Upper lobe of left lung (tissue), 6 donors: ENCODE data around the gene CBLIF. TPM values are rescaled to one million over a fixed set of nuclear protein-coding genes. Genes with fewer than 3 reads are reported as not detected.

Experiments used
- ATAC-seq, 2 donors: fragments of 200-7000 bp; cut with Tn5 transposase; one replicate each; pipeline ENCODE4 v1.9.1; 2022; ENCODE audit warnings: mild to moderate bottlenecking in 2 of 2, moderate library complexity in 2 of 2; ENCODE audit not compliant: low FRiP score in 2 of 2
- DNase-seq, 2 donors: peaks; one replicate each; pipeline ENCODE4 v3.0.0-alpha.2; 2019 to 2020
- H3K27ac ChIP-seq, 4 donors: fragments of 200-600 bp; sonication (generic); one replicate each; pipeline ENCODE4 v1.5.1; 2016 to 2019
- H3K27me3 ChIP-seq, 4 donors: fragments of 200-600 bp; sonication (generic); one replicate each; pipeline ENCODE4 v1.5.1; 2017 to 2019
- H3K36me3 ChIP-seq, 4 donors: fragments of 200-600 bp; sonication (generic); one replicate each; pipeline ENCODE4 v1.5.1; 2016 to 2019
- H3K4me1 ChIP-seq, 4 donors: fragments of 200-600 bp; sonication (generic); one replicate each; pipeline ENCODE4 v1.5.1; 2018 to 2019
- H3K4me3 ChIP-seq, 4 donors: fragments of 200-600 bp; sonication (generic); one replicate each; pipeline ENCODE4 v1.5.1; 2017 to 2019; ENCODE audit warnings: mild to moderate bottlenecking in 2 of 4, moderate library complexity in 1 of 4
- H3K9me3 ChIP-seq, 4 donors: fragments of 200-600 bp; sonication (generic); one replicate each; pipeline ENCODE4 v1.5.1; 2018 to 2019
- EP300 ChIP-seq, 4 donors: sonication (generic); formaldehyde crosslinking; IDR thresholded peaks; one replicate each; pipeline ENCODE4 v1.5.1; 2017; ENCODE audit warnings: antibody characterized with exemption in 4 of 4, control low read depth in 2 of 4
- POLR2A ChIP-seq, 4 donors: fragments of 450-650 bp; IDR thresholded peaks; one replicate each; pipeline ENCODE4 v1.5.1; 2016 to 2017; ENCODE audit warnings: antibody characterized with exemption in 4 of 4, mild to moderate bottlenecking in 2 of 4
- POLR2AphosphoS5 ChIP-seq, 2 donors: sonication (generic); formaldehyde crosslinking; IDR thresholded peaks; one replicate each; pipeline ENCODE4 v1.5.1; 2017; ENCODE audit warnings: antibody characterized with exemption in 2 of 2
- whole genome bisulfite sequencing, 2 donors: methylation state at CpG; one replicate each; pipeline ENCODE4 v1.1.5; 2017 to 2018; 5-methylcytosine and 5-hydroxymethylcytosine counted together
- total RNA-seq, 6 donors: library from RNA; depleted of rRNA in 4 of 6; stranded (reverse); fragments of >200 nt in 4 of 6; gene quantifications; one replicate each; pipeline versions ENCODE4 v1.1.0 to v1.2.1, GENCODE V29; 2016 to 2021
- TF ChIP-seq, protein P1 (sequence below), 6 experiments: fragments of 450-650 bp in 4 of 6; fragments of 200-600 bp in 2 of 6; sonication (generic) in 2 of 6; IDR thresholded peaks; one replicate each; pipeline ENCODE4 v1.5.1; 2016 to 2019; ENCODE audit warnings: antibody characterized with exemption in 6 of 6
- donor health status: DM: no; HTN: no; CAD: no; lungs with moderate emphysema.
- donor health status: DM: no; HTN: yes; CAD: no; lungs with severe emphysema.

Gene CBLIF
- total RNA-seq, 6 donors from 2014 or later, result not detected

DNA sequence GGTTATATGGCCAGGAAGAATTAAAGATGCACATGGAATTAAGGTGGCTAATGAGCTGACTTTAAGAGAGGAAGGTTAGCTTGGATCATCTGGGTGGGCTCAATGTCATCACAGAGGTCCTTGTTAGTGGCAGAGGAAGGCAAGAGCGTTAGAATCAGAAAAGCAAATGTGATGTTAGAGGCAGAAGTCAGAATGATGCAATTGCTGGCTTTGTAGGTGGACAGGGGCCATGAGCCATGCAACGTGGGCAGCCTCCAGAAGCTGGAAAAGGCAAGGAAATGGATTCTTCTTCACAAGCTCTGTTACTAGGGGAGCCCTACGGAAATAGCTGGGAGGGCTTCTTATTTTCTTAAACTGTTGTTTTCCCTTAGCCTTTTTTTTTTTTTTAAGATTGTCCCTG is 2.3 kb upstream of the CBLIF start:
- H3K27ac ChIP-seq, result no peak overlapping the region
- no peak for ATAC-seq

GRCh38 chr11:59846556-59846955 is 1.3 kb upstream of the CBLIF start:
- DNase-seq, result no peak
- ATAC-seq, result no peak
- TF ChIP-seq POLR2A (IDR thresholded peaks at IDR 0.05), result no peak
- TF ChIP-seq, protein P1, sequence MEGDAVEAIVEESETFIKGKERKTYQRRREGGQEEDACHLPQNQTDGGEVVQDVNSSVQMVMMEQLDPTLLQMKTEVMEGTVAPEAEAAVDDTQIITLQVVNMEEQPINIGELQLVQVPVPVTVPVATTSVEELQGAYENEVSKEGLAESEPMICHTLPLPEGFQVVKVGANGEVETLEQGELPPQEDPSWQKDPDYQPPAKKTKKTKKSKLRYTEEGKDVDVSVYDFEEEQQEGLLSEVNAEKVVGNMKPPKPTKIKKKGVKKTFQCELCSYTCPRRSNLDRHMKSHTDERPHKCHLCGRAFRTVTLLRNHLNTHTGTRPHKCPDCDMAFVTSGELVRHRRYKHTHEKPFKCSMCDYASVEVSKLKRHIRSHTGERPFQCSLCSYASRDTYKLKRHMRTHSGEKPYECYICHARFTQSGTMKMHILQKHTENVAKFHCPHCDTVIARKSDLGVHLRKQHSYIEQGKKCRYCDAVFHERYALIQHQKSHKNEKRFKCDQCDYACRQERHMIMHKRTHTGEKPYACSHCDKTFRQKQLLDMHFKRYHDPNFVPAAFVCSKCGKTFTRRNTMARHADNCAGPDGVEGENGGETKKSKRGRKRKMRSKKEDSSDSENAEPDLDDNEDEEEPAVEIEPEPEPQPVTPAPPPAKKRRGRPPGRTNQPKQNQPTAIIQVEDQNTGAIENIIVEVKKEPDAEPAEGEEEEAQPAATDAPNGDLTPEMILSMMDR (IDR thresholded peaks at IDR 0.05), result no peak
- no peak for TF ChIP-seq EP300 (IDR thresholded peaks at IDR 0.05)
- no peak for TF ChIP-seq POLR2AphosphoS5 (IDR thresholded peaks at IDR 0.05)
- no peak overlapping the region for H3K27ac ChIP-seq
- no peaks in the 10 kb centered on the region for H3K36me3 ChIP-seq
- H3K4me3 ChIP-seq, result no peak overlapping the region
- no peaks in the 10 kb centered on the region for H3K27me3 ChIP-seq
- no peaks in the 10 kb centered on the region for H3K4me1 ChIP-seq
- H3K9me3 ChIP-seq, result no peaks in the 10 kb centered on the region
- 84 to 90% methylated on average over 5 of the region's 5 CpGs for WGBS, 2 donors

More for the DNA sequence above, 2.3 kb upstream of the CBLIF start:
- WGBS, 2 donors, result 72 to 81% methylated on average over 3 of the region's 3 CpGs
- Histone ChIP-seq H3K4me1 (no peaks in the 10 kb centered on the region), H3K27me3 (no peaks in the 10 kb centered on the region), H3K9me3 (no peaks in the 10 kb centered on the region), H3K36me3 (no peaks in the 10 kb centered on the region), H3K4me3 (no peak overlapping the region)
- no peak for DNase-seq
- TF ChIP-seq, protein P1 (IDR thresholded peaks at IDR 0.05), result no peak
- TF ChIP-seq EP300 (IDR thresholded peaks at IDR 0.05) (no peak), POLR2AphosphoS5 (IDR thresholded peaks at IDR 0.05) (no peak), POLR2A (IDR thresholded peaks at IDR 0.05) (no peak)

- Histone ChIP-seq H3K27ac (no peak overlapping the region), H3K4me1 (no peaks in the 10 kb centered on the region), H3K36me3 (no peaks in the 10 kb centered on the region), H3K27me3 (no peaks in the 10 kb centered on the region), H3K4me3 (no peak overlapping the region), H3K9me3 (no peaks in the 10 kb centered on the region)
- 81 to 84% methylated on average over 12 of the region's 12 CpGs for WGBS, 2 donors
- ATAC-seq (no peak), DNase-seq (no peak)
- TF ChIP-seq, protein P1 (IDR thresholded peaks at IDR 0.05), result no peak
- TF ChIP-seq POLR2AphosphoS5 (IDR thresholded peaks at IDR 0.05) (no peak), POLR2A (IDR thresholded peaks at IDR 0.05) (no peak), EP300 (IDR thresholded peaks at IDR 0.05) (no peak)
Measured at GRCh38 chr11:59842316-59842715, 3.0 kb downstream of the CBLIF start.

- H3K27ac ChIP-seq, result no peak overlapping the region
- H3K4me3 ChIP-seq, result no peak overlapping the region
- TF ChIP-seq POLR2A (IDR thresholded peaks at IDR 0.05) (no peak), POLR2AphosphoS5 (IDR thresholded peaks at IDR 0.05) (no peak), EP300 (IDR thresholded peaks at IDR 0.05) (no peak)
- TF ChIP-seq, protein P1 (IDR thresholded peaks at IDR 0.05), result no peak
- ATAC-seq, result no peak
- no peaks in the 10 kb centered on the region for H3K36me3 ChIP-seq
- no peaks in the 10 kb centered on the region for H3K4me1 ChIP-seq
- no peaks in the 10 kb centered on the region for H3K27me3 ChIP-seq
- no peak for DNase-seq
- 86 to 90% methylated on average over 2 of the region's 2 CpGs for WGBS, 2 donors
- H3K9me3 ChIP-seq, result no peaks in the 10 kb centered on the region
Measured at GRCh38 chr11:59841514-59841913, 3.8 kb downstream of the CBLIF start.

GRCh38 chr11:59839615-59840014 is 5.7 kb downstream of the CBLIF start:
- H3K27ac ChIP-seq, result no peak overlapping the region
- H3K36me3 ChIP-seq, result no peaks in the 10 kb centered on the region
- TF ChIP-seq EP300 (IDR thresholded peaks at IDR 0.05) (no peak), POLR2A (IDR thresholded peaks at IDR 0.05) (no peak), POLR2AphosphoS5 (IDR thresholded peaks at IDR 0.05) (no peak)
- TF ChIP-seq, protein P1 (IDR thresholded peaks at IDR 0.05), result no peak
- H3K9me3 ChIP-seq, result no peaks in the 10 kb centered on the region
- no peaks in the 10 kb centered on the region for H3K27me3 ChIP-seq
- no peak for DNase-seq
- H3K4me3 ChIP-seq, result no peak overlapping the region
- ATAC-seq, result no peak
- no peaks in the 10 kb centered on the region for H3K4me1 ChIP-seq
